ENCODE data around the gene KCMF1.
A peak's percentile ranks its signal among the peaks of the same experiment; 100 is the strongest.

KCMF1 gene

DNA sequence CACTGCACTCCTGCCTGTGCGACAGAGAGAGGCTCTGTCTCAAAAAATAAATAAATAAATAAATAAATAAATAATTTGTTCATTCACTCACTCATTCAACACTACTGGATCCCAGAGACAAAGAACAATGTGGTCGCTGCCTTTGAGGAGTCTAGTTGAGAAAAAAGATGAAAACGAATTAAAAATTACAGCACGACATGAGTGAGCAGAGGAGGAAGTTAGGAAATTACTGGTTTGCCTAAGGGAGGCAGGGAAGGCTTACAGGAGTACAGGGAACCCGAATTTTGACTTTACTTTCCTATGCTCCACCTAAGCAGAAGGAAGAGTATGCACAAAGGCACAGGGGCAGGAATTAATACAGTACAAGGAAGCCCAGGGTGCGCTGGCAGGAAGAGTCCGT, 4.2 kb upstream of the KCMF1 start:
- TF ChIP-seq, protein P1, sequence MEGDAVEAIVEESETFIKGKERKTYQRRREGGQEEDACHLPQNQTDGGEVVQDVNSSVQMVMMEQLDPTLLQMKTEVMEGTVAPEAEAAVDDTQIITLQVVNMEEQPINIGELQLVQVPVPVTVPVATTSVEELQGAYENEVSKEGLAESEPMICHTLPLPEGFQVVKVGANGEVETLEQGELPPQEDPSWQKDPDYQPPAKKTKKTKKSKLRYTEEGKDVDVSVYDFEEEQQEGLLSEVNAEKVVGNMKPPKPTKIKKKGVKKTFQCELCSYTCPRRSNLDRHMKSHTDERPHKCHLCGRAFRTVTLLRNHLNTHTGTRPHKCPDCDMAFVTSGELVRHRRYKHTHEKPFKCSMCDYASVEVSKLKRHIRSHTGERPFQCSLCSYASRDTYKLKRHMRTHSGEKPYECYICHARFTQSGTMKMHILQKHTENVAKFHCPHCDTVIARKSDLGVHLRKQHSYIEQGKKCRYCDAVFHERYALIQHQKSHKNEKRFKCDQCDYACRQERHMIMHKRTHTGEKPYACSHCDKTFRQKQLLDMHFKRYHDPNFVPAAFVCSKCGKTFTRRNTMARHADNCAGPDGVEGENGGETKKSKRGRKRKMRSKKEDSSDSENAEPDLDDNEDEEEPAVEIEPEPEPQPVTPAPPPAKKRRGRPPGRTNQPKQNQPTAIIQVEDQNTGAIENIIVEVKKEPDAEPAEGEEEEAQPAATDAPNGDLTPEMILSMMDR (IDR thresholded peaks at IDR 0.05; ENCODE audit: low read depth, low read length) = no peak
- in situ Hi-C loops (cut with HindIII; ENCODE audit: low sequenced_read_pairs) = no loop called here
- no peak for DNase-seq (ENCODE audit: low read depth, low spot score)
- H3K4me3 ChIP-seq (ENCODE audit: low read depth, low read length) = no peak overlapping the region

DNA sequence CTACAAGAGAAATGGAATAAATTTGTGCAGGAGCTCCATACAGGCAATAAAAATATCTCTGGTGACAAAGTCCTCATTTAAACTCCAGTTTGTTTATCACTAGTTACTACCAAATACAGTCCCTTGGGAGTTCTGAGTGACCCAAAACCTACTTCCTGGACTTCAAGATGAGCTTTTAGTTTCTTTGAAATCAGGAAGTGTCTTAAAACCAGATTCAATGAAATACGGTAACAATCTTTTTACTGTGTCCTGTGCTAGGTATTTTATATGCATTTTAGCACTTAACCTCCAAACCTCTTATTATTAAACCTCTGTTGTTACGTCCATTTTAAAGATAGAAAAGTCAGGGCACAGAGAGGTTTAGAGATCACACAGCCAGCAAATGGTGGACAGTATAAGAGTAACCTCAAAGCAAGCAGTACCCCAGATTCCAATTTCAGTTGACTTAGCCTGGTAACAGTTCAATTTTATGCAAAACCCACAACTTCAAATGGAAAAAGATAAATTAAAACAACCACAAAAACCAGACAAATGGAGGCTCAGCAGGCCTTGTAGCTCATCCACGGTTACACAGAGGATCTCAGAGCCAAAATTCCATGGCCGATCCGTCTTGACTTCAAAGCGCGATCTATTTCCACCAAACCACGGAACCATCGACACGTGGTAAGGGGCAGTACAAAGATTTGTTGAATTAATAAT, 1.3 kb upstream of the KCMF1 start:
- H3K4me3 ChIP-seq (ENCODE audit: low read depth, low read length) = peak overlapping the region; percentile 75
- DNase-seq (ENCODE audit: low read depth, low spot score) = peak; percentile 52
- in situ Hi-C loops (cut with HindIII; ENCODE audit: low sequenced_read_pairs) = no loop called here
- TF ChIP-seq, protein P1 (IDR thresholded peaks at IDR 0.05; ENCODE audit: low read depth, low read length) = no peak

DNA sequence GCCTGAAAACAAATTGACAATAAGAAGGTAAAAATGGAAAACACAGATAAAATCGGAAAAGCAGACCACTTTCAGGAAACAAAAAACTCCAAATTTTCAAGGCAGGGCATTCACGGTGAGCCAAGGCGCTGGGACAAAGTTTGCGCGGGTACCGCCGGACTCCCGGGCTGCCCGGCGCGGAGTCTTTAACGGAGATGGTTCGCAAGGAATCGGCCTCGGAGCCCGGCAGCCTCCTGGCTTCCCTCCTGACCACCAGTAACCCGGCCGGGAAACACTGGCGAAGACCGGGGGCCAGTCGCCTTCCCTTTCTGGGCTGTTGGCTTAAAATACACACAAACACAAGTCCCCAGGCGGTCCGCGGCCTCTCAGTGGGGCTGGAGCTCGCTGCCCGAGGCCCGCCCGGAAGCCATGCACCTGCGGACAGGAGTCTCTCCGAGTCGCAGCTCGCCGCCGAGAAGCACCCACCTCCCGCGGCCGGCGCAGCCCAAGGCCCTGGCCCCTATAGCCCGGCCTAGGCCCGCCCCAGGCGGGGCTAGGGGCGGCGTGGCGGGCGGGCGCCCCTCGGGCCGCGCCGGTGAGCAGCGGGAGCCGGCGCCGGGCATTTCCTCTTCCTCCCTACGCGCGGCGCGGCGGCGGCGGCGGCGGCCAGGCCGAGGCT, 622 bp upstream of the KCMF1 start:
- DNase-seq (ENCODE audit: low read depth, low spot score) = peak; percentile 58

DNA sequence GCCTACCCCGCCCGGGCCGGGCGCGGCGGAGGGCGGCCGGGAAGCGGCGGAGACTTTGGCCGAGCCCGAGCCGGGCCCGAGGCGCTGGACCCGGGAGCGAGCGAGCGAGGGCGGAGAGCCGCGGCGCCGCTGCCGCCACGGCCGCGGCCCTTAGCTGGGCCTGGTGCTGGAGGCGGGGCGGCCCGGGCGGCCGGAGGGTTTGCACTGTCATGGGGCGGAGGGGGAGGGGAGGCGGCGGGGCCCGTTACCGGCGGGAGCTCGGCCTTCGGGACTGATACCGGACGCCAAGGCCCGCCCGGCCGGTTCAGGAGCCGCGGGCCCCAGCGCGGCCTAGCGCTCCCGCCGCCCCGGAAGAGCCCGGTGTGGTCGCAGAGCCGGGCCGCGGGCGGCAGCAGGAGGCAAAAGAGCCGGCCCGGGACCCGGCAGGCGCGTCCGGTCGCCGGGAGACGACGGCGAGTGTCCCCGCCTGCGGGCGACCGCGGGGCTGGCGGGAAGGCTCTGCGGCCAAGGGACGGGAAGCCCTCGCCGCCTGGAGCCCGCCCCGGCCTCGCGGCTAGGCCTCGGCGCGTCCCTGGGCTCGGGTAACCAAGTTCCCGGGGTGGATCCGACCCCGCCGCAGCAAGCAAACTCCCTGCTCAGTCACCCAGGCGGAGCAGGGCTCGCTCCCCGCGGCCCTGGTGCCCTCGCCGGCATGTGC, 697 bp downstream of the KCMF1 start:
- in situ Hi-C loops (cut with HindIII; ENCODE audit: low sequenced_read_pairs) = no loop called here
- H3K4me3 ChIP-seq (ENCODE audit: low read depth, low read length) = peak overlapping the region; percentile 79
- DNase-seq (ENCODE audit: low read depth, low spot score) = peak; percentile 29
- TF ChIP-seq, protein P1 (IDR thresholded peaks at IDR 0.05; ENCODE audit: low read depth, low read length) = no peak

More for the DNA sequence above, 622 bp upstream of the KCMF1 start:
- in situ Hi-C loops (cut with HindIII; ENCODE audit: low sequenced_read_pairs) = no loop called here
- H3K4me3 ChIP-seq (ENCODE audit: low read depth, low read length) = peak overlapping the region; percentile 75
- TF ChIP-seq, protein P1 (IDR thresholded peaks at IDR 0.05; ENCODE audit: low read depth, low read length) = no peak

DNA sequence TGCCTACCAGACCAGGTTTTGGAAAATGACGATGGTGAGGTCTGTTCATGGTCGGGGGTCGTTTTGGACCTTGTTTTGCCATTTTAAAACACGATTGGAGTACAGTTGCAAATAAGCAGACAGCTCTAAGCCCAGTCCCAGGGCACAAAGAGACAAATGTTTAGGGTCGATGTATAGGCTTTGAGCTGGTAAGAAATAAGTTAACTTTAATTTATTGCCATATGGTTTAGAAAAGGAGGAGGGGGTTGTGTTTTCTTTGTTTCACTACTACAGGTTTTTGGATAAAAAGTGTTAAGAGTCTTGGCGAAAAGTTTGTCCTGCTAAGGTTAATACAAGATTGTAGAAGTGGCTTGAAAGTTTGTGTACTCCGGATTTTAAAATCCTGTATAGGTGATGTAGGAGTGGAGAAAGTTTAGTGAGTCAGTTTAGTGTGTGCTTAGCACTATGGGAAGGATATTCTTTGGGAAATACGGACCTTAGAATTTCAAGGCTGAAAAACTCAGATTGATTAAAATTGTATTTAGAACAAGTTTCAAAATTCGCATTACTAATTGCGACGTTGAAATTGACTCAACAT, 1.3 kb downstream of the KCMF1 start:
- in situ Hi-C loops (cut with HindIII; ENCODE audit: low sequenced_read_pairs) = no loop called here
- peak; percentile 31 for DNase-seq (ENCODE audit: low read depth, low spot score)
- H3K4me3 ChIP-seq (ENCODE audit: low read depth, low read length) = peak overlapping the region; percentile 79
- TF ChIP-seq, protein P1 (IDR thresholded peaks at IDR 0.05; ENCODE audit: low read depth, low read length) = no peak

DNA sequence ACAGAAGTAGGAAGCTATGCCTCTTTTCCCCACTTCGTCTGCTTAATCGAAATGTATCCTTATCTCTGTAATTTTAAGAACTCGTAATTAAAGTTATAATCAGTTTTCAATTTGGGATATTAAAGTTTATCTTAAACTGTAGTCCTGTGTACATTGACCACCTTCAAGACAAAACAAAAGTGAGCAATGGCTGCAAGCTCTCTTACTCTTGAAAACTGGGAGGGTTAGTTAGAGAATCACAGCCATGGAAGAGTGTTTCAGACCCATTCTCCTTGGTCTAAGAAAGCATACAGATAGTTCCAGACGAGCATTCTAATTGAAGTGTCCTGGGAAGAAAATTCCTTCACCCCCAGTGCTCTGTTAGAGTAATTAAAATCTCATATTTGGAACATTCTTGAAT, 2.0 kb downstream of the KCMF1 start:
- in situ Hi-C loops (cut with HindIII; ENCODE audit: low sequenced_read_pairs) = no loop called here
- DNase-seq (ENCODE audit: low read depth, low spot score) = peak; percentile 30
- peak overlapping the region; percentile 79 for H3K4me3 ChIP-seq (ENCODE audit: low read depth, low read length)
- TF ChIP-seq, protein P1 (IDR thresholded peaks at IDR 0.05; ENCODE audit: low read depth, low read length) = no peak
